Measurements from ENCODE around the gene RDH16.
A peak's percentile ranks its signal among the peaks of the same experiment; 100 is the strongest.
"Not testable (repeated sequence)": the region's sequence is repeated elsewhere in the genome, so short reads cannot be mapped to it uniquely, and the experiment has no call there.

RDH16 gene

GRCh38 chr12:56988207-56988739 lies 30.9 kb upstream of the RDH16 start:
- DNase-seq = no peak

- peak; percentile 54 for DNase-seq
Observed at GRCh38 chr12:56987551-56988053, 30.2 kb upstream of the RDH16 start.

DNA sequence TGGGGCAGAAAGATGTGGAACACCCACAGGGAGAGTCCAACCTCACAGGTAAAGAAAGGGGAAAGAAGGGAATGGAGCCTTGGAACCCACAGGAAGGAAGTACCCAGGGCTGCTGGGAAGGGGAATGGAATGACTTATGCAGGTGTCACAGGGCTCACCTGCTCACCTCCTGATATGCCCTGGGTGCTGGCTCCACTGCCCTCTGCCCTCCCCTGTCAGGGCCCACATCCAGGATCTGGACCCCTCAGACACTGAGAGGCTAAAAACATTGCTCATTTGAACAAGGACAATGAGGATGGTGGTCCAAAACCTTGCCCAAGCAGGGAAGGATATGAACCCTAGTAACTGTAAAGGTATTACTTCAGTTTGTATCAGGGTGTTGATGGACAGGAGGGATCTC lies 29.6 kb upstream of the RDH16 start:
- no peak for DNase-seq

DNA sequence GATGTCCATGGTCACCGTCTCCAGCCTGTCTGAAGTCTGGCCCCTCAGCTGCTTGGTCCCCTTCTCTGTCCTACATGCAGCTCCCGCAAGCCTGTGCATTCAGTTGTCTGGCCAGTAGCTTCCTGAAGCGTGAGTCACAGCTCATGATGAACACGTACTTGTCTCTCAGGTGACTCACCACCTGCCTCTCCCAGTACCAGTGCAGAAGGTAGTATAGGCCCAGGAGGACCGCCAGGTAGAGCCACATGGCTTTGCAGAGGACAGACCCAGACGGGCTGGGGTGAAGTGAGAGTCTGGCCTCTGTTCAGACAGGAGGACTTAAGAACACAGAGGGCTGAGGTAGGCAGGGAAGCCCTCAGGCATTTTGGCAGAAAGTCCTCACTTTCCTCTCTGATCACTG lies 28.3 kb upstream of the RDH16 start:
- DNase-seq = not testable (repeated sequence)

- no peak for DNase-seq
Observed at GRCh38 chr12:56983386-56983785, 26.0 kb upstream of the RDH16 start.

DNA sequence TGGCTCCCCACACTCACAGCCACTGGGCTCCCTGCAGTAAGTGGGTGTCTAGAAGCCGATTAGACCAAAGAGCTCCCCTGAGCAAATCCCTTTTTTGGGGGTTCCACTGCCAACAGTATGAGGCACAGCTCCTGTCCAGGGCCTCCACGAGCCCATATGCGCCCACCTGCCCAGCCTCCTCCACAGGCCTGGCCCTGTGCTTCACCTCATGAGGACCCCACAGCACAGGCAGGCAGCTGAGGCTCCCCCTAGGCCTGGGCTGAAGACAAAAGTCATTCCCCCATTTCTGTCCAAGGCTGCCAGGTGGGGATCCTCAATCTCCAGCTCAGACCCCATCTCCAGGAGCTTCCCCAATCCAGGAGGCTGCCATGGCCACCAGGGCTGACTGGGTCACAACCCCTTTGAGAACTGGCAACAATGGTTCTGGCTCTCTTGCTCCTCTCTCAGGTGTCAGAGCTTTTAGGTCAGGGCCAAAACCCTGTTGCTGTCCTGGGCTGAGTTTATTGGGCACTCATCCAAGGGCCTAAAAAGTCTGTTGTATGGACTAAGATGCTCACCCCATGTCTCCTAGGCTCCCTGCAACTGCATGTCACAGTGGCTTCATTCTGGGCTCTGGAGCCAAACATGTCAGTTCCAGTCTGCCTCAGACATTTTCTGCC lies 25.3 kb upstream of the RDH16 start:
- not testable (repeated sequence) for DNase-seq

GRCh38 chr12:56980941-56981530 lies 23.6 kb upstream of the RDH16 start:
- DNase-seq = no peak

- no peak for DNase-seq
Observed at GRCh38 chr12:56980268-56980667, 22.9 kb upstream of the RDH16 start.

DNA sequence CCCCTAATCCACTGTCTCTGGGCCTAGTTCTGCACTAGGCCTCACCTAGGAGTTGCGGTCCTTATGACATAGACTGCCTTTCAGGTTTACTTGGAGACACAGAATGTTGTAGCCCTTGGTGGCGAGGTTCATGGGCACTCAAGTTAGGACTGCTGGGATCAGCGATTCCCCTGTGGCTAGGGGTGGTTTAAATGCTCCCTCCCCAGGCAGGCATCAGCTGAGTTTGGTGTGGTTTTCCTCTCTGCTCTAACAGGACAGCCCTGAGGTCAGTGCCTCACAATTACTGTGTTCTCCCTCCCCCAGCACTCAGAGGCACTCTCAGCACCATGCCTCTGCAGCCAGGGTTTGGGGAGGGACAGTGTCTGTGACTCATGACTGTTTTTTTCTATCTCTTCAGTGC lies 22.2 kb upstream of the RDH16 start:
- no peak for DNase-seq

DNA sequence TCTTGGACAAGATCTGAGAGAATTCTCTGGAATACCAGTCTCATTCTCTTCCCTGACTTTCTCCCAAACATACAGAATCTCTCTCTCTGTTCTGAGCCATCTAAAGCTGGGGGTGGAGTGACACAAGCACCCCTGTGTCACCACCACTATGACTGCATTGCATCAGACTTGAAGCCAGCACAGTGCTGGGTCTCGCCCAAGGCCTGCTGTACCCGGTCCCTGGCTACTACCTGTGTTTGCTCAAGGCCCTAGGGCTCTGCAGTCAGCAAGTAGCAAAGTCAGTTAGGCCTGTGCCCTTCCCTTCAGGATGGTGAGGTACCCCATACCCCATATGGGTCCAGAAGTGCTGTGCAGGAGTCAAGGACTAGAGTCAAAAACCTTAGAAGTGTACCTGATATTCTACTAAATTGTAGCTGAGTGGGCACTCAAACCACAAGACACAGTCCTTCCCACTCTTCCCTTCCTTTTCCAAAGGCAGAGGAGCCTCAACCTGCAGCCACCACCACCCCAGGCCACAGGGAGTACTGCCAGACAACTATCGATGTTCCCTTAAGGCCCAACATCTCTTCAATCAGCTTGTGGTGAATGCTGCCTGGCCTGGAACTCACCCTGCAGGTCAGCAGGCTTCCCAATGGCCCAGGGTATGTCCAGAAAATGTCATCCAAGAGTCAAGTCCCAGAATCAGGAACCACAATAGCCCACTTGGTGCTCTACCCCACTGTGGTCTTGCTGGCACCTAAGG lies 21.2 kb upstream of the RDH16 start:
- no peak for DNase-seq

DNA sequence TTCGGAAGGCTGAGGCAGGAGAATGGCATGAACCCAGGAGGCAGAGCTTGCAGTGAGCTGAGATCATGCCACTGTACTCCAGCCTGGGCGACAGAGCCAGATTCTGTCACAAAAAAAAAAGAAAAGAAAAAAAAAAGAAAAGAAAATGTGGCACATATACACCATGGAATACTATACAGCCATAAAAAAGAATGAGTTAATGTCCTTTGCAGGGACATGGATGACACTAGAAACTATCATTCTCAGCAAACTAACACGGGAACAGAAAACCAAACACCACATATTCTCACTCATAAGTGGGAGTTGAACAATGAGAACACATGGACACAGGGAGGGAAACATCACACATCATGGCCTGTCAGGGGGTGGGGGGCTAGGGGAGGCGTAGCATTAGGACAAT lies 20.0 kb upstream of the RDH16 start:
- DNase-seq = not testable (repeated sequence)

DNA sequence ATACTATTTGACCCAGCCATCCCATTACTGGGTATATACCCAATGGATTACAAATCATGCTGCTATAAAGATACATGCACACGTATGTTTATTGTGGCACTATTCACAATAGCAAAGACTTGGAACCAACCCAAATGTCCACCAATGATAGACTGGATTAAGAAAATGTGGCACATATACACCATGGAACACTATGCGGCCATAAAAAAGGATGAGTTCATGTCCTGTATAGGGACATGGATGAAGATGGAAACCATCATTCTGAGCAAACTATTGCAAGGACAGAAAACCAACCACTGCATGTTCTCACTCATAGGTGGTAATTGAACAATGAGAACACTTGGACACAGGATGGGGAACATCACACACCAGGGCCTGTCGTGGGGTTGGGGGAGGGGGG lies 16.8 kb upstream of the RDH16 start:
- not testable (repeated sequence) for DNase-seq

DNA sequence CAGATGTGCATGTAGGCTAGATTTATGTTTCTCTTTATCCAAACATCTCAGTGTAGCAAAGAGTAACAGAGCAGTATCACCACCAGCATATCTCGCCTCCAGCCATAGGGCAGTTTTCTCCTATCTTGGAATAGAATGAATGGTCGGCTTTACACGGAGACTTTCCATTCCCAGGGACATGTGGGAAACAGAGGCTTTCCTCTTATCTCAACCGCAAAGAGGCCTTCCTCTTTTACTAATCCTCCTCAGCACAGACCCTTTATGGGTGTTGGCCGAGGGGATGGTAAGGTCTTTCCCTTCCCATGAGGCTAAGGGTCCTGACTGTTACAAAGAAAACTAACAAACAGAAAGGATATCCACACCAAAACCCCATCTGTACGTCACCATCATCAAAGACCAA lies 11.5 kb upstream of the RDH16 start:
- not testable (repeated sequence) for DNase-seq

DNA sequence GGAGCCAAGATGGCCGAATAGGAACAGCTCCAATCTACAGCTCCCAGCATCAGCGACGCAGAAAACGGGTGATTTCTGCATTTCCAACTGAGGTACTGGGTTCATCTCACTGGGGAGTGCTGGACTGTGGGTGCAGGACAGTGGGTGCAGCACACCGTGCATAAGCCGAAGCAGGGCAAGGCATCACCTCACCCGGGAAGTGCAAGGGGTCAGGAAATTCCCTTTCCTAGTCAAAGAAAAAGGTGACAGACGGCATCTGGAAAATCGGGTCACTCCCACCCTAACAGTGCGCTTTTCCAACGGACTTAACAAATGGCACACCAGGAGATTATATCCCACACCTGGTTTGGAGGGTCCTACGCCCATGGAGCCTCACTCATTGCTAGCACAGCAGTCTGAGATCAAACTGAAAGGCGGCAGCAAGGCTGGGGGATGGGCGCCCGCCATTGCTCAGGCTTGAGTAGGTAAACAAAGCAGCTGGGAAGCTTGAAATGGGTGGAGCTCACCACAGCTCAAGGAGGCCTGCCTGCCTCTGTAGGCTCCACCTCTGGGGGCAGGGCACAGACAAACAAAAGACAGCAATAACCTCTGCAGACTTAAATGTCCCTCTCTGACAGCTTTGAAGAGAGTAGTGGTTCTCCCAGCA lies 8.7 kb upstream of the RDH16 start:
- not testable (repeated sequence) for DNase-seq

DNA sequence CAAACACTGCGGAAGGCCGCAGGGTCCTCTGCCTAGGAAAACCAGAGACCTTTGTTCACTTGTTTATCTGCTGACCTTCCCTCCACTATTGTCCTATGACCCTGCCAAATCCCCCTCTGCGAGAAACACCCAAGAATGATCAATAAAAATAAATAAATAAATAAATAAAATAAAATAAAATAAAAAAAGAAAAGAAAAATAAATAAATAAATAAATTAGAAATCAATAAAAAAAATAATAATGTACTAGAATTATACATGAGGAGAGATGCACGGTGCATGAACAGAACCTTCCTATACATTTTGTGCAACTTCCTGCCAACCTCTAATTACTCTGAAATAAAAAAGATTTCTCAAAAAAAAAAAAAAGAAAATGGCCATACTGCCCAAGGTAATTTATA lies 7.7 kb upstream of the RDH16 start:
- DNase-seq = not testable (repeated sequence)

DNA sequence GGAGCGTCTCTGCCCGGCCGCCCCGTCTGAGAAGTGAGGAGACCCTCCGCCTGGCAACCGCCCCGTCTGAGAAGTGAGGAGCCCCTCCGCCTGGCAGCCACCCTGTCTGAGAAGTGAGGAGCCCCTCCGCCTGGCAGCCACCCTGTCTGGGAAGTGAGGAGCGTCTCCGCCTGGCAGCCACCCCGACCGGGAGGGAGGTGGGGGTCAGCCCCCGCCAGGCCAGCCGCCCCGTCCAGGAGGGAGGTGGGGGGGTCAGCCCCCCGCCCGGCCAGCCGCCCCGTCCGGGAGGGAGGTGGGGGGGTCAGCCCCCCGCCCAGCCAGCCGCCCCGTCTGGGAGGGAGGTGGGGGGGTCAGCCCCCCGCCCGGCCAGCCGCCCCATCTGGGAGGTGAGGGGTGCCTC lies 6.1 kb upstream of the RDH16 start:
- DNase-seq = not testable (repeated sequence)

DNA sequence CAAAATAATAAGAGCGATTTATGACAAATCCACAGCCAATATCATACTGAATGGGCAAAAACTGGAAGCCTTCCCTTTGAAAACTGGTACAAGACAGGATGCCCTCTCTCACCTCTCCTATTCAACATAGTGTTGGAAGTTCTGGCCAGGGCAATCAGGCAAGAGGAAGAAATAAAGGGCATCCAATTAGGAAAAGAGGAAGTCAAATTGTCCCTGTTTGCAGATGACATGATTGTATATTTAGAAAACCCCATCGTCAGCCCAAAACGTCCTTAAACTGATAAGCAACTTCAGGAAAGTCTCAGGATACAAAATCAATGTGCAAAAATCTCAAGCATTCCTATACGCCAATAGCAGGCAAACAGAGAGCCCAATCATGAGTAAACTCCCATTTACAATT lies 4.8 kb upstream of the RDH16 start:
- DNase-seq = not testable (repeated sequence)

DNA sequence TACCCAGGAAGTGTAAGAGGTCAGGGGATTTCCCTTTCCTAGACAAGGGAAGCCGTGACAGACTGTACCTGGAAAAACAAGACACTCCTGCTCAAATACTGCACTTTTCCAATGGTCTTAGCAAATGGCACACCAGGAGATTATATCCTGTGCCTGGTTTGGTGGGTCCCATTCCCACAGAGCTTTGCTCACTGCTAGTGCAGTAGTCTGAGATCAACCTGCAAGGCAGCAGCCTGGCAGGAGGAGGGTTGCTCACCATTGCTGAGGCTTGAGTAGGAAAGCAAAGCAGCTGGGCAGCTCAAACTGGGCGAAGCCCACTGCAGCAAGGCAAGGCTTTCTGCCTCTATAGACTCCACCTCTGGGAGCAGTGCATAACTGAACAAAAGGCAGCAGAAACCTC lies 1.0 kb upstream of the RDH16 start:
- DNase-seq = no peak

GRCh38 chr12:56955631-56956256 lies 1.7 kb downstream of the RDH16 start:
- DNase-seq = no peak

DNA sequence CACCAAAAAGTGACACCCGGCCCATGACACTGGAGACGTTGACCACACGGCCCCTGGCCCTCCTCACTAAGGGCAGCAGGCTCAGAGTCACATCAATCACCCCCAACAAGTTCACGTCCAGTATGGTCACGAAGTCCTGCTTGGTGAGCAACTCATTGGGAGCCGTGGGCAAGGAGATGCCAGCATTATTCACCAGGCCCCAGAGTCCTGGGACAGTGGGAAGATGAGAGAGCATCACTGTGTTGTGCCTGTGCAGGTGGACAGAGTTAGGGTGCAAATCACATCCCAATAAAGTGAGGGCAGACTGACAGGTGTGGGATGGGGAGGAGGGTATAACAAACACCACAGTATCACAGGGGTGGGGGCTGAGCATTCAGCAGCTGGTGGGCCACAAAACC lies 2.5 kb downstream of the RDH16 start:
- no peak for DNase-seq

GRCh38 chr12:56954057-56954957 lies 3.1 kb downstream of the RDH16 start:
- DNase-seq = no peak

GRCh38 chr12:56953314-56953713 lies 4.1 kb downstream of the RDH16 start:
- no peak for DNase-seq
